Esophagus squamous epithelium (tissue), 4 donors: ENCODE data around the gene FRMD4A.

Source experiments
- CTCF ChIP-seq, 6 experiments: fragments of 450-650 bp in 4 of 6; fragments of 200-600 bp in 2 of 6; sonication (generic) in 2 of 6; IDR thresholded peaks; one replicate each; pipeline ENCODE4 v1.5.1; 2016 to 2019; ENCODE audit warnings: antibody characterized with exemption in 6 of 6, mild to moderate bottlenecking in 4 of 6, moderate library complexity in 4 of 6
- POLR2A ChIP-seq, 4 donors: fragments of 450-650 bp; IDR thresholded peaks; one replicate each; pipeline ENCODE4 v1.6.1; 2017; ENCODE audit warnings: antibody characterized with exemption in 4 of 4, mild to moderate bottlenecking in 4 of 4, moderate library complexity in 3 of 4

- TF ChIP-seq CTCF (IDR thresholded peaks at IDR 0.05) (no peak), POLR2A (IDR thresholded peaks at IDR 0.05) (no peak)
These were observed 24.5 kb downstream of the FRMD4A start for GRCh38 chr10:14306190-14306589.
